Body of pancreas (tissue), 4 donors: ENCODE measurements around the gene RET.

ENCODE experiments used
- CTCF ChIP-seq, 7 experiments: fragments of 450-650 bp in 4 of 7; fragments of 200-600 bp in 3 of 7; sonication (generic) in 3 of 7; IDR thresholded peaks; one replicate each; pipeline ENCODE4 v1.5.1; 2016 to 2019; ENCODE audit warnings: antibody characterized with exemption in 7 of 7
- POLR2A ChIP-seq, 3 donors: fragments of 450-650 bp; IDR thresholded peaks; one replicate each; pipeline ENCODE4 v1.6.1; 2016; ENCODE audit warnings: antibody characterized with exemption in 3 of 3, mild to moderate bottlenecking in 2 of 3

- TF ChIP-seq POLR2A (IDR thresholded peaks at IDR 0.05) (no peak), CTCF (IDR thresholded peaks at IDR 0.05) (no peak)
These were observed 51.5 kb downstream of the RET start for GRCh38 chr10:43128331-43128730.
